ENCODE results near the gene SCAF4. TPM values are rescaled to one million over a fixed set of nuclear protein-coding genes. Genes with fewer than 3 reads are reported as not detected.

SCAF4 gene
- total and polyA plus RNA-seq, 2 donors (not counting 1 experiment from before 2014, with no cell fraction given), result 42.3 to 110 TPM

DNA sequence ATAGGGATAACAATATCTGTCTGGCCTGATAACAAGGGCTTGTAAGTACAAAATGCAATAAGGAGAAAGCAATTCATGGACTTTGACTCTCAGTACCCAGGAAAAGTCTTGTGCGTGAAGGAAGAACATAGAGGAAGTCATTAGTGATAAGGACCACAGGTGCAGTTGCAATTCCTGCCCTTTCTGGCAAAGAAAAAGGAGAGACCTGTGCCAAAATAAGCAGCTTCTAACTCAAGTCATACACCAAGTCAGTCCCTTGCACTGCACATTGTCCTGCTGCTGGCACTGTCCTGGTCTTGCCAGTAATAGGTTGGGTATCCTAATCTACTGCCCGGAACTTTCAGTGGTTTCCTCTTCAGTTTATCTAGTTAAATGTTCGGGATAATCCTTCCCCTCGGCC lies 87.3 kb downstream of the SCAF4 start:
- no peak overlapping the region for H3K4me3 Mint-ChIP-seq
- H3K9ac ChIP-seq (ENCODE audit: low read length), result no peak overlapping the region
- no peak overlapping the region for H2AFZ ChIP-seq (ENCODE audit: insufficient read depth, low read depth, low read length, poor library complexity, severe bottlenecking)
- no peaks in the 10 kb centered on the region for H3K9me3 ChIP-seq (ENCODE audit: control extremely low read depth in 1 of 3, control insufficient read depth in 2 of 3, insufficient read depth in 1 of 3, low read length in 2 of 3)
- H3K27ac ChIP-seq (ENCODE audit: low read length in 2 of 2), result no peak overlapping the region
- H3K27ac Mint-ChIP-seq, result no peak overlapping the region
- H3K27me3 Mint-ChIP-seq, result peaks cover 2% of the 10 kb centered on the region
- ATAC-seq (ENCODE audit: low read depth) (no peak), DNase-seq (no peak)
- H3K4me2 ChIP-seq (replicated peaks; ENCODE audit: low read depth, low read length, poor library complexity, severe bottlenecking), result no peak overlapping the region
- H3K79me2 ChIP-seq (ENCODE audit: control insufficient read depth, insufficient read depth, low read length), result no peaks in the 10 kb centered on the region
- no peaks in the 10 kb centered on the region for H3K36me3 ChIP-seq (replicated peaks in 1 of 2; ENCODE audit: control extremely low read depth in 1 of 2, control insufficient read depth in 1 of 2, extremely low read depth in 1 of 2, insufficient read depth in 2 of 2, low read length in 1 of 2)
- intact Hi-C loops (cut with micrococcal nuclease), result no loop called here
- H3K9me3 Mint-ChIP-seq (ENCODE audit: insufficient read depth), result no peaks in the 10 kb centered on the region
- H3K4me3 ChIP-seq (ENCODE audit: control extremely low read depth in 1 of 5, extremely low read depth in 1 of 5, insufficient read depth in 1 of 5, low read depth in 2 of 5, low read length in 4 of 5), result no peak overlapping the region
- TF ChIP-seq, protein P1, sequence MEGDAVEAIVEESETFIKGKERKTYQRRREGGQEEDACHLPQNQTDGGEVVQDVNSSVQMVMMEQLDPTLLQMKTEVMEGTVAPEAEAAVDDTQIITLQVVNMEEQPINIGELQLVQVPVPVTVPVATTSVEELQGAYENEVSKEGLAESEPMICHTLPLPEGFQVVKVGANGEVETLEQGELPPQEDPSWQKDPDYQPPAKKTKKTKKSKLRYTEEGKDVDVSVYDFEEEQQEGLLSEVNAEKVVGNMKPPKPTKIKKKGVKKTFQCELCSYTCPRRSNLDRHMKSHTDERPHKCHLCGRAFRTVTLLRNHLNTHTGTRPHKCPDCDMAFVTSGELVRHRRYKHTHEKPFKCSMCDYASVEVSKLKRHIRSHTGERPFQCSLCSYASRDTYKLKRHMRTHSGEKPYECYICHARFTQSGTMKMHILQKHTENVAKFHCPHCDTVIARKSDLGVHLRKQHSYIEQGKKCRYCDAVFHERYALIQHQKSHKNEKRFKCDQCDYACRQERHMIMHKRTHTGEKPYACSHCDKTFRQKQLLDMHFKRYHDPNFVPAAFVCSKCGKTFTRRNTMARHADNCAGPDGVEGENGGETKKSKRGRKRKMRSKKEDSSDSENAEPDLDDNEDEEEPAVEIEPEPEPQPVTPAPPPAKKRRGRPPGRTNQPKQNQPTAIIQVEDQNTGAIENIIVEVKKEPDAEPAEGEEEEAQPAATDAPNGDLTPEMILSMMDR (IDR thresholded peaks at IDR 0.05), result no peak
- no peak for TF ChIP-seq EZH2 (IDR thresholded peaks at IDR 0.05; ENCODE audit: borderline replicate concordance, insufficient read depth, low read depth, low read length, poor library complexity, severe bottlenecking)
- no peaks in the 10 kb centered on the region for H3K27me3 ChIP-seq (replicated peaks in 1 of 4; ENCODE audit: control extremely low read depth in 1 of 4, control insufficient read depth in 3 of 4, insufficient read depth in 4 of 4, low read length in 3 of 4)
- POLR2A ChIA-PET, result no interaction called here
- peaks cover 7% of the 10 kb centered on the region for H3K4me1 Mint-ChIP-seq
- no peaks in the 10 kb centered on the region for H4K20me1 ChIP-seq (ENCODE audit: control insufficient read depth, insufficient read depth, low read length, poor library complexity, severe bottlenecking)
- H3K4me1 ChIP-seq (ENCODE audit: control insufficient read depth in 2 of 2, insufficient read depth in 2 of 2, low read length in 2 of 2), result peaks cover 0 to 10% of the 10 kb centered on the region in 2 donors
- CTCF ChIA-PET, result no interaction called here
- 69% methylated on average over 2 of the region's 4 CpGs for WGBS (ENCODE audit: insufficient coverage)

DNA sequence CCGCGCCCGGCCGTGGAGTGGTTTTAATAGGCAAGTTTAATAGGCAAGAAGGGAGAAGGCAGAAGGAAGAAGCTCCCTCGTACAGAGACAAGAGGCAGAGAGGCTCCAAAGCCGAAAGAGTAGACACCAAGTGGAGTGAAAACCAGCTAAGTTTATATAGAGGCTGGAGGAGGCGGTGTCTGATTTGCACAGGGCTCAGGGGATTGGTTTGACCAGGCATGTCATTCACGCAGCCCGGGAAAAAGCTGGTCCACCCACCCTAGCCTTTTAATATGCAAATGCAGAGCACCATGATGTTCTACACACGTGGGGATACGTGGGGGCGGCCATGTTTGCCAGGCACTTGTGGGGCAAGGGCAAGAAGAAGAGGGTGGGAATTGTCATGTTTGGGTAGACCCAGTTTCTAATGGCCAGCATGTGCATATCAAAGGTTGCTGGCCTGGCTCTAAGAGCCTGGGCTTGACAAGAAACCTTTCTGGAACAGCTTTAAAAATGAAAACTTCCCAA lies 90.4 kb downstream of the SCAF4 start:
- Histone ChIP-seq H3K9me3 (ENCODE audit: control extremely low read depth in 1 of 3, control insufficient read depth in 2 of 3, insufficient read depth in 1 of 3, low read length in 2 of 3) (peaks cover 0 to 13% (median 9%) of the 10 kb centered on the region in 3 donors), H2AFZ (ENCODE audit: insufficient read depth, low read depth, low read length, poor library complexity, severe bottlenecking) (no peak overlapping the region), H3K27me3 (replicated peaks in 1 of 4; ENCODE audit: control extremely low read depth in 1 of 4, control insufficient read depth in 3 of 4, insufficient read depth in 4 of 4, low read length in 3 of 4) (no peaks in the 10 kb centered on the region), H3K4me1 (ENCODE audit: control insufficient read depth in 2 of 2, insufficient read depth in 2 of 2, low read length in 2 of 2) (no peaks in the 10 kb centered on the region), H3K36me3 (replicated peaks in 1 of 2; ENCODE audit: control extremely low read depth in 1 of 2, control insufficient read depth in 1 of 2, extremely low read depth in 1 of 2, insufficient read depth in 2 of 2, low read length in 1 of 2) (no peaks in the 10 kb centered on the region), H3K79me2 (ENCODE audit: control insufficient read depth, insufficient read depth, low read length) (no peaks in the 10 kb centered on the region), H4K20me1 (ENCODE audit: control insufficient read depth, insufficient read depth, low read length, poor library complexity, severe bottlenecking) (no peaks in the 10 kb centered on the region), H3K4me3 (ENCODE audit: control extremely low read depth in 1 of 5, extremely low read depth in 1 of 5, insufficient read depth in 1 of 5, low read depth in 2 of 5, low read length in 4 of 5) (no peak overlapping the region), H3K4me2 (replicated peaks; ENCODE audit: low read depth, low read length, poor library complexity, severe bottlenecking) (no peak overlapping the region), H3K27ac (ENCODE audit: low read length in 2 of 2) (no peak overlapping the region), H3K9ac (ENCODE audit: low read length) (no peak overlapping the region)
- ChIA-PET CTCF (no interaction called here), POLR2A (no interaction called here)
- DNase-seq (no peak), ATAC-seq (ENCODE audit: low read depth) (no peak)
- no peak overlapping the region for H3K4me3 Mint-ChIP-seq
- H3K27ac Mint-ChIP-seq, result no peak overlapping the region
- no peaks in the 10 kb centered on the region for H3K4me1 Mint-ChIP-seq
- H3K27me3 Mint-ChIP-seq, result peaks cover 4% of the 10 kb centered on the region
- 98% methylated on average over 9 of the region's 12 CpGs for WGBS (ENCODE audit: insufficient coverage)
- intact Hi-C loops (cut with micrococcal nuclease), result no loop called here
- TF ChIP-seq, protein P1 (IDR thresholded peaks at IDR 0.05), result no peak
- H3K9me3 Mint-ChIP-seq (ENCODE audit: insufficient read depth), result peaks cover 5% of the 10 kb centered on the region
